ENCODE data around the gene MGAT2.

DNA sequence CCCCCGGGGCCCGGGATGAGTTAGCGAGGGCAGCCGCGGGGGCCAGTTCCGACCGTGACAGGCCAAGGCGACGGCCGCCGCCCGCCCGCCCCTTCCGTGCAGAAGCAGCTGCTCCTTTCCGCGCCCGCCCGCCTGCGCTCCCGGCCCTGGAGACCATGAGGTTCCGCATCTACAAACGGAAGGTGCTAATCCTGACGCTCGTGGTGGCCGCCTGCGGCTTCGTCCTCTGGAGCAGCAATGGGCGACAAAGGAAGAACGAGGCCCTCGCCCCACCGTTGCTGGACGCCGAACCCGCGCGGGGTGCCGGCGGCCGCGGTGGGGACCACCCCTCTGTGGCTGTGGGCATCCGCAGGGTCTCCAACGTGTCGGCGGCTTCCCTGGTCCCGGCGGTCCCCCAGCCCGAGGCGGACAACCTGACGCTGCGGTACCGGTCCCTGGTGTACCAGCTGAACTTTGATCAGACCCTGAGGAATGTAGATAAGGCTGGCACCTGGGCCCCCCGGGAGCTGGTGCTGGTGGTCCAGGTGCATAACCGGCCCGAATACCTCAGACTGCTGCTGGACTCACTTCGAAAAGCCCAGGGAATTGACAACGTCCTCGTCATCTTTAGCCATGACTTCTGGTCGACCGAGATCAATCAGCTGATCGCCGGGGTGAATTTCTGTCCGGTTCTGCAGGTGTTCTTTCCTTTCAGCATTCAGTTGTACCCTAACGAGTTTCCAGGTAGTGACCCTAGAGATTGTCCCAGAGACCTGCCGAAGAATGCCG lies 699 bp downstream of the MGAT2 start:
- TF ChIP-seq EZH2 (IDR thresholded peaks at IDR 0.05; ENCODE audit: low read length, missing control alignments), result no peak
- TF ChIP-seq, protein P1, sequence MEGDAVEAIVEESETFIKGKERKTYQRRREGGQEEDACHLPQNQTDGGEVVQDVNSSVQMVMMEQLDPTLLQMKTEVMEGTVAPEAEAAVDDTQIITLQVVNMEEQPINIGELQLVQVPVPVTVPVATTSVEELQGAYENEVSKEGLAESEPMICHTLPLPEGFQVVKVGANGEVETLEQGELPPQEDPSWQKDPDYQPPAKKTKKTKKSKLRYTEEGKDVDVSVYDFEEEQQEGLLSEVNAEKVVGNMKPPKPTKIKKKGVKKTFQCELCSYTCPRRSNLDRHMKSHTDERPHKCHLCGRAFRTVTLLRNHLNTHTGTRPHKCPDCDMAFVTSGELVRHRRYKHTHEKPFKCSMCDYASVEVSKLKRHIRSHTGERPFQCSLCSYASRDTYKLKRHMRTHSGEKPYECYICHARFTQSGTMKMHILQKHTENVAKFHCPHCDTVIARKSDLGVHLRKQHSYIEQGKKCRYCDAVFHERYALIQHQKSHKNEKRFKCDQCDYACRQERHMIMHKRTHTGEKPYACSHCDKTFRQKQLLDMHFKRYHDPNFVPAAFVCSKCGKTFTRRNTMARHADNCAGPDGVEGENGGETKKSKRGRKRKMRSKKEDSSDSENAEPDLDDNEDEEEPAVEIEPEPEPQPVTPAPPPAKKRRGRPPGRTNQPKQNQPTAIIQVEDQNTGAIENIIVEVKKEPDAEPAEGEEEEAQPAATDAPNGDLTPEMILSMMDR (conservative IDR thresholded peaks at IDR 0.05 in 1 of 2, IDR thresholded peaks at IDR 0.05 in 1 of 2; ENCODE audit: low read depth in 1 of 2, low read length in 2 of 2), result no peak

Data from fibroblast of lung (primary cell).